ENCODE data around the gene ADCY10.

- no peak for TF ChIP-seq CTCF (IDR thresholded peaks at IDR 0.05)
- TF ChIP-seq POLR2AphosphoS5 (IDR thresholded peaks at IDR 0.05), result no peak
- no peak for TF ChIP-seq EP300 (IDR thresholded peaks at IDR 0.05)
- TF ChIP-seq POLR2A (IDR thresholded peaks at IDR 0.05), result no peak
Observed at GRCh38 chr1:167928457-167928852, 14.5 kb upstream of the ADCY10 start.

Measured in sigmoid colon (tissue), 4 donors.